ENCODE results near the gene TMEM220.

GRCh38 chr17:10733666-10734065 lies 3.8 kb upstream of the TMEM220 start:
- TF ChIP-seq POLR2AphosphoS5 (IDR thresholded peaks at IDR 0.05) (no peak), CTCF (IDR thresholded peaks at IDR 0.05) (no peak), POLR2A (IDR thresholded peaks at IDR 0.05) (no peak), EP300 (IDR thresholded peaks at IDR 0.05) (no peak)
